ENCODE measurements around the gene GALNS.

The GALNS gene

DNA sequence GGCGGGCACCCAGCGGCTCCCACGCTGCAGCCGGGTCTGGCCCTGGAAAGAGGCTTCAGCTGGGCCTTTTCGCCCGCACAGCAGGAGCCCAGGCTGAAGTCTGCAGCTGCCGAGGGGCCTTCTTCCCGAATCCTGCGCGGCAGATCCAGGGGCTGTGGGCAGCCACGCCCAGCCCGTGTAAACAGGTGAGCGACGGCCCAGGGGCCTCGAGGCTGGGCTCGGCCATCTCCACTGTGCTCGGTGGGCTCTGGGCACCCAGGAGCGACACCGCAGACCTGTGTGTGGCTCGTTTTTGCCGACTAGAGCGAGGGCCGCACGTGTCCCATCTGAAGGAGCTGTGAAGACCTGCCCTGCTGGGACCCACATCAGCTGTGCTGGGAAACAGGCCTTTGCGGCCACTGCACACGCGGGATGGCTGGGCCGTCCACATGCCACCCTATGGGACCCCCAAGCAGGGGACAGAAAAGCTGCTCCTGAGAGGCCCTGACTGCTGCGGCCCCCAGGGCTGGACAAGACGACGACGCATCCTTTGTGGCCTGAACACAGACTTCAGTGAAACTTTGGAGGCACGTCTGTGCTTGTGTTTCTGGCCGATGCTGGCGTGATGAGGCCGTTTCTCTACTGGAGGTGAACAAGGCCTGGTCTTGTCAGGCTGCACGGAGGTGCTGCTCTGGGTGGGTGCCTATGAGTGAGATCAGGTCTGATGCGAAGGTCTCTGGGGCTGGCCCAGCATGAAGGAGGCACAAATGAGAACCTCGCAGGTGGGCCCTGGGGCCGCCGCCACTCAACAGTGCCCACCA, 39.8 kb downstream of the GALNS start:
- no peak for DNase-seq (ENCODE audit: low read depth)

GRCh38 chr16:88815901-88816589, 40.7 kb downstream of the GALNS start:
- no peak for DNase-seq (ENCODE audit: low read depth)

DNA sequence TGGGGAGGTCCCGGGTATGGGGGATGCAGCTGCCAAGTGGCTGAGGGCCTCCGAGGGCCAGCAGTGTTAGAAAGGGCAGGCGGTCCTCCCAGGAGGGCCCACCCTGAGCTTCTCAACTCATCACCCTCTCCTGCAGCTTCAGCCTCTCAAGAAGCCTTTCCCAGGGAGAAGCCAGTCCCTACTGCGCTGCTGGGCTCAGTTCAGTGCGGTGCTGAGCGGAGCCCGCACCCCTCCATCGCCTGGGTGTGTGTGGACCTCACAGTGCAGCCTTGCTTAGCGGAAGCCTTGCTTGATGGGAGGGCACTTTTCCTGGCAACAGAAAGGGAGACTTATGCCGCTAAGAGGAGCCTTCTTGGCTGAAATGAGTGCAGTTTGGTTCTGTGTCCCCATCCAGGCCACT, 41.5 kb downstream of the GALNS start:
- no peak for DNase-seq (ENCODE audit: low read depth)

GRCh38 chr16:88814144-88814502, 42.6 kb downstream of the GALNS start:
- no peak for DNase-seq (ENCODE audit: low read depth)

- DNase-seq (ENCODE audit: low read depth) = no peak
Observed at GRCh38 chr16:88813269-88814143, 43.2 kb downstream of the GALNS start.

DNA sequence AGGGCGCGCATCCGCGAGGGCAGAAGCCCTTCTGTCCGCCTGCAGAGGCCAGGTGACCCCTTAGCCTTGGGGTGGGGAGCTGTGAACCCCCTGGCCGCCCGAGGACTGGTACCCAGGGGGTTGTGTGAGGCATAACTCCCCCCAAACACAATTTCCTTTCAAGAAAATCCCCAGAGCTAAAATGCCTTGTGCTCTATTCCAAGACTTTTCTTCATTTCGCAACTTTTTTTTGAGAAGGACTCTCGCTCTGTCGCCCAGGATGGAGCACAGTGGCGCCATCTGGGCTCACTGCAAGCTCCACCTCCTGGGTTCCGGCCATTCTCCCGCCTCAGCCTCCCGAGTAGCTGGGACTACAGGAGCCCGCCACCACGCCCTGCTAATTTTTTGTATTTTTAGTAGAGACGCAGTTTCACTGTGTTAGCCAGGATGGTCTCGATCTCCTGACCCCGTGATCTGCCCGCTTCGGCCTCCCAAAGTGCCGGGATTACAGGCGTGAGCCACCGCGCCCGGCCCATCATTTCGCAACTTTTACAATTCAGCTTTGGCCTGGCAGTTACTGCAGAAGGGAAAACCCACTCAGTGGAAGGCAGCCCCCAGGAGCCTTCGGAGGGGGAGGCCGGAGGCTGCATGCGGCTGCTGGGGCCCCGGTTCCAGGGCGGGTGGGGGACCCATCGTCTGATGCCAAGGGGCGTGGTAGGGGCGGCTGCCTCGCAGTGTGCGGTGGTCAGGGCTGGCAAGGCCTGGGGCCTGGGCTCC, 44.1 kb downstream of the GALNS start:
- peak; percentile 70 for DNase-seq (ENCODE audit: low read depth)

- DNase-seq (ENCODE audit: low read depth) = peak; percentile 93
Observed at GRCh38 chr16:88811769-88812512, 44.8 kb downstream of the GALNS start, which contains the start of gene APRT. Gene APRT, minus strand, starts transcription at chr16:88811928. Its CDS starts 29 bp downstream, at chr16:88811899.

- DNase-seq (ENCODE audit: low read depth) = peak; percentile 84
Observed at GRCh38 chr16:88810912-88811768, 45.6 kb downstream of the GALNS start.

- no peak for DNase-seq (ENCODE audit: low read depth)
Observed at GRCh38 chr16:88810166-88810911, 46.4 kb downstream of the GALNS start.

GRCh38 chr16:88809676-88810165, 47.0 kb downstream of the GALNS start:
- DNase-seq (ENCODE audit: low read depth) = no peak

- DNase-seq (ENCODE audit: low read depth) = no peak
Observed at GRCh38 chr16:88809068-88809675, 47.6 kb downstream of the GALNS start.

- no peak for DNase-seq (ENCODE audit: low read depth)
Observed at GRCh38 chr16:88807626-88808453, 48.9 kb downstream of the GALNS start.

DNA sequence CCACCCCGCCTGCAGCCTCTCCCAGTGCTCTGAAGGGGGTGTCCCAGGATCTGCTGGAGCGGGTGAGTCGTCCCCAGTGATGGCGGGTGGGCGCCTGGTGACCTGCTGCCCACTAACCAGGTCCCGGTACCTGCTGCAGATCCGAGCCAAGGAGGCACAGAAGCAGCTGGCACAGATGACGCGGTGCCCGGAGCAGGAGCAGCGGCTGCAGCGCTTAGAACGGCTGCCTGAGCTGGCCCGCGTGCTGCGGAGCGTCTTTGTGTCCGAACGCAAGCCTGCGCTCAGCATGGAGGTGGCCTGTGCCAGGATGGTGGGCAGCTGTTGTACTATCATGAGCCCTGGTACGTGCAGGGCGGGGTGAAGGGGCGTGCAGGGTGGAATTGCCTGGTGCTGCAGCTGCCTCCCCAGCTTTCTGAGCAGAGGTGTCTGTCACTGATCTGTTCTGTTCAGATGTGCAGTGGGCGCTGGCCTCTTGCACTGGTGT, 49.6 kb downstream of the GALNS start:
- no peak for DNase-seq (ENCODE audit: low read depth)

GRCh38 chr16:88806491-88807111, 50.1 kb downstream of the GALNS start:
- no peak for DNase-seq (ENCODE audit: low read depth)

DNA sequence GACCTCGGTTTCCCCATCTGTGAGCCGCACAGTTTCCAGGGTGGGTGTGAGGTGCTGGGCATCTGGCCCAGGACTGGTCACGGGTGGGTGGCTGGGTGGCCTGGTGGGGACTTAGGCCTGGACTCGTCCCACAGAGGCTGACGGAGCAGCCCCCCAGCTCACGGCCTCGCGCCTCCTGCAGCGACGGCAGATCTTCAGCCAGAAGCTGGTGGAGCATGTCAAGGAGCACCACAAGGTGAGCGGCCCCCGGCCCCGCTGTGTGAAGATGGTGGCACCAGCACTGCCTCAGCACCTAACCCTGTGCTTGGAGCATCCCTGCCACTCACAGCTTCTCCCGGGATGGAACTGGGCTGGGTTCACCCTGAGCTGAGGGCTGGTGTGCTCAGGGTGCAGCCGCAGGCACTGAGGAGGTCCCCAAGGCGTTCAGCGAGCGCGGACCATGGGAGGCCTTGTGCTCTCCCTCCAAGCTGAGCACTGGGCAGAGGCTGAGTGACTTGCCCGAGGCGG, 50.8 kb downstream of the GALNS start:
- no peak for DNase-seq (ENCODE audit: low read depth)

DNA sequence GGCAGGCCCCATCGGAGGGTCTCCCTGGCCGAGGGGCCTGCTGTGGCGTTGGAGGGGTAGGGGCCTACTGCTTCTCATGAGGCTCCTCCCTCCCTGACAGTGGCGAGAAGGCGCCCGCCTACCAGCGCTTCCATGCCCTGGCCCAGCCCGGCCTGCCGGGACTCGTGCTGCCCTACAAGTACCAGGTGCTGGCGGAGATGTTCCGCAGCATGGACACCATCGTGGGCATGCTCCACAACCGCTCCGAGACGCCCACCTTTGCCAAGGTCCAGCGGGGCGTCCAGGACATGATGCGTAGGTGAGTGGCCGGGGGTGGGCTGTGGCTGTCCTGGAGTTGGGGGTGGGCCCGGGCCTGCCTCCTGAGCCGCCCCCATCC, 51.4 kb downstream of the GALNS start:
- DNase-seq (ENCODE audit: low read depth) = no peak

Data from fibroblast of gingiva (primary cell).